DMS53 treated with DMSO at 0.1 percent for 48 hours (cell line): Measurements from ENCODE around the gene DIPK1B.
A peak's percentile ranks its signal among the peaks of the same experiment; 100 is the strongest.

Experiments
- DNase-seq: peaks from one replicate; lab custom pipeline; 2025; ENCODE audit not compliant: unreplicated experiment; lab: John Stamatoyannopoulos, UW

Gene DIPK1B

GRCh38 chr9:136686534-136686793 is 25.9 kb upstream of the DIPK1B start:
- no peak for DNase-seq

GRCh38 chr9:136686794-136687711 is 25.3 kb upstream of the DIPK1B start, which contains the start of gene AGPAT2:
AGPAT2 (minus strand) TSS chr9:136687457; CDS start chr9:136687357, 100 bp downstream.
- DNase-seq: peak; percentile 67

GRCh38 chr9:136687721-136688223 is 24.6 kb upstream of the DIPK1B start:
- DNase-seq: peak; percentile 56

GRCh38 chr9:136688274-136689107 is 23.9 kb upstream of the DIPK1B start:
- peak; percentile 52 for DNase-seq

- DNase-seq: no peak
Measured at GRCh38 chr9:136689108-136689460, 23.3 kb upstream of the DIPK1B start.

- no peak for DNase-seq
Measured at GRCh38 chr9:136690104-136690805, 22.1 kb upstream of the DIPK1B start.

GRCh38 chr9:136690806-136691261 is 21.5 kb upstream of the DIPK1B start:
- DNase-seq: no peak

GRCh38 chr9:136691316-136692184 is 20.8 kb upstream of the DIPK1B start:
- DNase-seq: peak; percentile 88

- no peak for DNase-seq
Measured at GRCh38 chr9:136692185-136693134, 19.9 kb upstream of the DIPK1B start.

- DNase-seq: no peak
Measured at GRCh38 chr9:136693135-136693489, 19.3 kb upstream of the DIPK1B start.

GRCh38 chr9:136693490-136694162 is 18.7 kb upstream of the DIPK1B start:
- peak; percentile 79 for DNase-seq

GRCh38 chr9:136694163-136694871 is 18.1 kb upstream of the DIPK1B start:
- DNase-seq: peak; percentile 79

GRCh38 chr9:136694872-136695247 is 17.5 kb upstream of the DIPK1B start:
- DNase-seq: no peak

- peak; percentile 89 for DNase-seq
Measured at GRCh38 chr9:136695435-136695895, 16.9 kb upstream of the DIPK1B start.

GRCh38 chr9:136695955-136696354 is 16.4 kb upstream of the DIPK1B start:
- DNase-seq: peak; percentile 82

- no peak for DNase-seq
Measured at GRCh38 chr9:136696502-136696901, 15.9 kb upstream of the DIPK1B start.

GRCh38 chr9:136697146-136697820 is 15.1 kb upstream of the DIPK1B start:
- DNase-seq: peak; percentile 30
